HK-2 (cell line): ENCODE results near the gene APH1B.
A peak's percentile ranks its signal among the peaks of the same experiment; 100 is the strongest.
"Not testable (repeated sequence)": the region's sequence is repeated elsewhere in the genome, so short reads cannot be mapped to it uniquely, and the experiment has no call there.

Experiments used
- DNase-seq: peaks from one replicate; pipeline ENCODE4 v3.0.0-alpha.2; 2018; ENCODE audit not compliant: unreplicated experiment

APH1B gene

GRCh38 chr15:63296195-63296594 lies 18.8 kb downstream of the APH1B start:
- DNase-seq: no peak

DNA sequence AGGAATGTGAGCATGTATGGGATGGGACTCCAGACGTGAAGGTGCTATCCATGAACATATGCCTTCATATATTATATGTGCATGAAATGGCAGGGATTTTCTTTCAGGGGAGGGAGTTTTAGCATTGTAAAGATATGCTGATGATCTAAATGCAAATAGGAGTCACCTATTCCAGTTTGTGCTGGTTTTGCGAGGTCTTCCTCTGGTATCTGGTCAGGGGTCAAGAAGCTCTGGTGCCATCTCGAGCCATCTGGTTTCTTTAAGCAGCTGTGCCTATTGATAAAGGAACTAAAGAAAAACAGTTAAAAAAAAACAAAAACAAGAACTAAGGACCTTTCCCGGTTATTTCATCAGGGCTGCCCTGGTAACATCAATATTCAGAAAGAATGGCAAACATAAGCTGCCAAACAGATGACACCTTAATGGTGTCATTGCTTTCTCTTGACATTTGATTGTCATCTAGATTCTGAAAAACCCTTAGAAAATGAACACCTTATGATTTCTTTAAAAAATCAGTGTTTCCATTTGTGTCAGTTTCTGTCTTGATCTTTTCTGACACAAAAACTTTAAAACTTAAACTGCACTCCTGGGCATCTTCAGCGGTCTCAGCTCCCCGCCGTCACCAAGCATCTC lies 22.7 kb downstream of the APH1B start:
- no peak for DNase-seq

DNA sequence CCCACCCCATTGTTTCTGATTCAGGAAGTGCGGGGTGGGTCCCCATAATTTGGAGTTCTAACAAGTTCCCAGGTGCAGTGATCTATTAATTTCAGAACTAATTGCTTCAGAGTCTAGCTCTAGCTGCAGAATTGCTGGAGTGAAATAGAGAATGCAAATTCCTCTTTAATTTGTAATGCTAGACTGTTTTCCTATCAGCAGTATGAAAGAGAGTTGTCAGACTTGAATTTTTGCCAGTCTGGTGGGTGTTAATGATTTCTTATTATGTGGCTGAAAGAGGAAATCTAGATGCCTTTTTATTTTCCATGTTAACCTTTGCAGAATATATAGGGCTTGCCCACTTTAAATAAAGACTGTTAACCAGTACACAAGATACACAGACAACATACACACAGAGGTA lies 23.7 kb downstream of the APH1B start:
- no peak for DNase-seq

DNA sequence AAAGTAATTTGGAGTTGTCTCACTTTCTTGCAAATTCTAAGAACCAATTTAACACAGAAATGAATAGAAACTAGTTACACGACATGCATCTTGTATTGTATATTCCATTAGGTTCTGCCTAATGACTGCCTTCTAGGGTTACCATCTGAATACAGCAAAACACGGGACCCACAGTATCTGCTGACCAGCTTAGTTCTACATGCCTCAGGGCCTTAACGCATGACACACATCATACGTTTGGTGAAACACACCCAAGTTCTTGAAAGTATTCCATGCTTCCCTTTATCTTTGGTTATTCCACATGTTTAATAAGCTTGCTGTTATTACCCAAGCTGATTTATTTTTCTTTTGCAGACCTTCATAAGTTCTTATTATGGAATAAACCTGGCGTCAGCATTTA lies 27.9 kb downstream of the APH1B start:
- DNase-seq: no peak

DNA sequence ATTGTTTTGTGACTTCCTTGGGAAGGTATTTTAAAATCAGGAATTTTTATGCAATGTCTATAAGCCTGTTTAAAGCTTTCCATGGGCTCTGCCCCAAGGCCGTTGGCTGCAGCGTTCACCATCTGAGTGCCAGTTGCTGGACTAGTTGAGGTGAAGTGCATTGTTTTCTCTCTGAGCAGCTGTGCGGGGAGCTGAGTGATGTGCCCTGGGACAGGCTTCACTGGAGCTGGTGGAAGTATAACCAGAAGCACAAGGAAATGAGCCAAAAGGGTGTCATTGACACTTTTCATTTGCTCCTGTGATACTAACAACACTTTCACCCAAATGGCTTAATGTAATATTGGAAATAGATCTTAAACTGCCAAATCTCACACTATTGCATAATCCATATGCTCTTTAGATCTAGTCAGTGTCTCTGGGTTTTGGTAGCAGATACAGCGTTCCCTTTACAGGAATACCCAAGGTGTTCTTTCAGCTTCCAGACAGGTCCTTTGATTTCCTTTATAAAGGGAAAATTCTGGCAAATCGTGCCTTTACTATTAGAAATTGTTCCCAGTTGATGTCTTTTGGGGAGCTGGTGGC lies 29.2 kb downstream of the APH1B start:
- DNase-seq: peak; percentile 17

GRCh38 chr15:63308491-63308890 lies 31.1 kb downstream of the APH1B start:
- DNase-seq: no peak

GRCh38 chr15:63308947-63309346 lies 31.5 kb downstream of the APH1B start:
- no peak for DNase-seq

- DNase-seq: no peak
Measured at GRCh38 chr15:63310646-63311045, 33.2 kb downstream of the APH1B start.

- no peak for DNase-seq
Measured at GRCh38 chr15:63312286-63312685, 34.9 kb downstream of the APH1B start.

DNA sequence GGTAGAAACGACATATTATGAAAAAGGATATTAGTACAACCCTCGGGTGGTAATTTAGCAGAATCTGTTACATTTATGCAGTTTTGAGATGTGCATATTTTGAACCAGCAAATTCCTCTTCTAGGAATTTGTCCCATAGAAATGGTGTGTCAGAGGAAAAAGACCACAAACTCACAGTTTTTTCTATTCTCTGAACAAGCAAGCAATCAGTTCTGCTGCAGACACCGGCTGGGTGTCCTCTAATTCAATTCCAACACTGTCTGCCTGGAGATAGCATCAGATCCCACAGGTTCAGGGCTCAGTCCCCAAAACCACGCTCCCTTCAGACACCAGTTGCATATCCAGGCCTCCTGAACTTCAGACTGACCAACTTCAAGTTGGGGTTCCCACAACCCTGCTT lies 36.4 kb downstream of the APH1B start:
- no peak for DNase-seq

DNA sequence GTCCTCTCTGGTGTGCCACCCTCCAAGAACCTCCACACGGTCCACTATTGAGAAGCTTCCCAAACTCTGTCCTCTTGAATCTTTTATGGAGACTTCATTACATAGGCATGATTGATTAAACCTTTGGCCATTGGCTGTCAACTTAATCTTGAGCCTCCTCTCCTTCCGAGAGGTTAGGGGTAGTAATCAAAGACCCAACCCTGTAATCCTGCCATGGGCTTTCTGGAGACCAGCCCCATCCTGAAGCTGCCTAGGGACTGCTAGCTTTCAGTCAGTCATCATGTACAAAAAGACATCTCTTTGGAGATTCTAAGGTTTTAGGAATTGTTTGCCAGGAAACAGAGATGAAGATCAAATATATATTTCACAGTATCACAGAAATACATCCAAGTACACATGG lies 37.0 kb downstream of the APH1B start:
- no peak for DNase-seq

DNA sequence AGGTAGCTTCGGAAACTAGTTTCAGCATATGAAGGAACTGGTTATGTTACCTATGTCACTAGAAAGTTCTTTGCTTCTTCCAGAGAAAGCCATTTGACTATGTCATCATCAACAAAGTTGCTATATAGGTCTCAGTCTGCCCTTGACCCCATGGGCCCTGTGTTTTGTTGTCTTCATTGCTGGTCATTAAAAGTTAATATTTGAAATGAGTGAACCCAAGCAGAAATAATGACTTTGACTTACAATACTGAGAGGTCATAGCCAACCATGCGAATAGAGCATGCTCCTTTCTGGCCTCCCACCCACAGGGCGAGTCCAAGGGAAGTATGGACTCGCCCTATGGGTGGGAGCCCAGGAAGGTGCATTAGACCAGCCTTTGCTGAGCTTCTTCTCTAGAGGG lies 40.9 kb downstream of the APH1B start:
- no peak for DNase-seq

- DNase-seq: no peak
Measured at GRCh38 chr15:63319065-63319464, 41.7 kb downstream of the APH1B start.

DNA sequence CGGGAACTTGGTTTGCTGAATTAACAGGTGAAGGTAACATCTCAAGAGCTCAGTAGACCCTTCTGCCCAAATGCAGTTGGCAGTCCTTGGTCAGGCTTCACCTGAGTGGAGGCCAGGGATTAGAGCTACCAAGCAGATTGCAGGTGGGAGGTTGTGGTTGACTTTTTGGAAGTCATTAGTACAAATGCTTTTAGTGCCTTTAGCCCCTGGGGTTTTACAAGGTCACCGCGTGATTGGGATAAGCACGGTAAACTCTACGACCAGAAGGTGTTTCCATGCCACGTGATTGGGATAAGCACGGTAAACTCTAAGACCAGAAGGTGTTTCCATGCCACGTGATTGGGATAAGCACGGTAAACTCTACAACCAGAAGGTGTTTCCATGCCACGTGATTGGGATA lies 43.0 kb downstream of the APH1B start:
- not testable (repeated sequence) for DNase-seq

DNA sequence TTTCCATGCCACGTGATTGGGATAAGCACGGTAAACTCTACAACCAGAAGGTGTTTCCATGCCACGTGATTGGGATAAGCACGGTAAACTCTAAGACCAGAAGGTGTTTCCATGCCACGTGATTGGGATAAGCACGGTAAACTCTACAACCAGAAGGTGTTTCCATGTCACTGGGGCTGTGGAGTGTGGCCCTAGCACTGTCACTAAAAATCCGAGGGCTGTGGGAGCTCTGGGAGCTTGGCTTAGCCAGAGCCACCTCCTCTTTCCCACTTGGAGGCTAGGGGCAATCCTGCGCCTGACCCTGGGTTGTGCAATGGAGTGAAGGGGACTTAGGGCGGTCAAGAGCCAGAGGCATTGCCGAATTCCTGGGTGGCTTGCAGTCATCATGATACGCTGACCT lies 43.6 kb downstream of the APH1B start:
- DNase-seq: not testable (repeated sequence)

DNA sequence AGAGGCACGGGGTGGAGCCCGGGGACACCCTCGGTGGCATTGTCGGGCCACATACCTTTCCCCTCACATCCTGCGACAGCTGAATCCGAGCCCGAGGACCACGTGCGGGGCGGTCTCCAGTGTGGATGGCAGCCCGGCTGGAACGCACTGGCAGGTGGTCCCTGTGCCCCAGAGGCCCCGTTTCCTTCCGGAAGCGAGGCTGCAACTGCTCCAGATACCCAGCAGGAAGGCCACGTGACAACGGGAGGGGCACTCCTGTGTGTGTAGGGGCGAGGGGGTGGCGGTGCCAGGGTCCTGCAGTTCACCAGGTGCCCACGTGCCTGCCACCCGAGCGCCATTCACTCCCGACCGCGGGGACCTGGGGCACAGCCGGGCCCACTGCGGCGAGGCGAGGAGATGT lies 44.1 kb downstream of the APH1B start:
- DNase-seq: no peak

DNA sequence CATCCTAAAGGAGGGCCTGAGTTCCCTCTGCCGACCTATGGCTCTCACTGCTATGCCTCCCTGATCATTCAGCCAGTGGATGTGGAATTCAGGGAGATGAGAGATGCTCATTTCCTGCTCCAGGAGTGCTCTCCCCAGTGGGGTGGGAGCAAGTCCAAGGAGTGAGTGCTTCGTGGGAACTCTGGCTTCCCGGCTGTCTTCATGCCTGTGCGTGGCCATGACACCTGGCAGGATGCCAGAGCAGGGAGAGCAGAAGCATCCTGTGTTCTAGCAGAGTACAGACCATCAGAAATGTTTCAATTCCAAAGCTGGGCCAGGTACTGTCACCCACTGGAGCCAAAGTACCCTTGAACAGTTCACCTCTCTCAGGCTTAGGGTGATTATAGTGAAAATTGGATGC lies 45.1 kb downstream of the APH1B start:
- no peak for DNase-seq

DNA sequence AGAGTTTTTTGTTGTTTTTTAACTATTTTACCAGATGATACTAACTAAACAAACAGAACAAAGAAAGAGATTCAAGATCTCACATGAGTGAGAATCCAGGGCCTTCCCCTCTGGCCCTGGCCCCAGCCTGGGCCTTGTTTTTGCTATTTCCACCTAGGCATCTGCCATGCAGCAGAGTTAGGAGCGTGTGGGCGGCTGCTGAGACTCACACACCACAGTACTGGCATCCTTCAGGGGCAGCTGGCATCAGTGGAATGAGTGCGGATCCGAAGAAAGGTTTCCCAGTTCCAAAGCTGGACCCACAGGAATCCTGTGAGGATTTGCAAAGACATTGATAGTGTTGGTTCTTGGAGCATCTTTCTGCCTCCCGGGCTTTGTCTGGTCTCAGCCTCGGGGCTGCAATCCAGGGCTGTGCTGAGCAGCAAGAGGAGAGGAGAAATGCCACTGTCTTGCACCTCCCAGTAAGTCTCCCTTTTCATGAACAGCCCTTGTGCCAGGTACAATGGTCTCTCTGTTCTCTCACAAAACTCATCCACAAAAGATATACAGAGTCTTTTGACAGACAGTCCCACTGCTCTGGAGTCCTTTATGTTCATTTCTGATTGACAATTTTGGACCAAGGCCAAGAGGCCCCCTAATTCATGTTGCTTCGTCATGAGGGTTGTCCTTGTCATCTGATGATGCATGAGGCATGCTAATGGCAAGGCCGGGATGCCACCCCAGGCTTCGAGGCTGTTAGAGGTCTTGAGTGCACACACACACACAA lies 46.6 kb downstream of the APH1B start:
- DNase-seq: no peak

DNA sequence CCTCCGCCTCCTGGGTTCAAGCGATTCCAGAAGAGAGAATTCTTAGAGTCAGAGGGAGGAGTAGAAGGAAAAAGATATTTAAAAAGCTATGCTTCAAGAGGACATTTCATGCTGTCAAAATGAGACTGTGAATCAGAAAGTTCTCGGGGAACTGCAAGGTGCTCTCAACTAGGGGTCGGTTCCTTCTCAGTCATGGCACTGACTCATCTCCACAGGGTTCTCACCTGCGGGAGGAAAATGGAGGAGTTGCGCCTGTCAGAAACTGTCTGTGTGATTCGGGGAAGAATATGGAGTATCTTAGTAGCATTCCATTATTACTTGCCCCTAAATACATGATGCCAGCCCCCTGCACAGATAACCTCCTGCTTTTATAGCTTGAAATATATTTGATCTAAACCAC lies 47.4 kb downstream of the APH1B start:
- no peak for DNase-seq

- DNase-seq: no peak
Measured at GRCh38 chr15:63327648-63328421, 50.4 kb downstream of the APH1B start.

DNA sequence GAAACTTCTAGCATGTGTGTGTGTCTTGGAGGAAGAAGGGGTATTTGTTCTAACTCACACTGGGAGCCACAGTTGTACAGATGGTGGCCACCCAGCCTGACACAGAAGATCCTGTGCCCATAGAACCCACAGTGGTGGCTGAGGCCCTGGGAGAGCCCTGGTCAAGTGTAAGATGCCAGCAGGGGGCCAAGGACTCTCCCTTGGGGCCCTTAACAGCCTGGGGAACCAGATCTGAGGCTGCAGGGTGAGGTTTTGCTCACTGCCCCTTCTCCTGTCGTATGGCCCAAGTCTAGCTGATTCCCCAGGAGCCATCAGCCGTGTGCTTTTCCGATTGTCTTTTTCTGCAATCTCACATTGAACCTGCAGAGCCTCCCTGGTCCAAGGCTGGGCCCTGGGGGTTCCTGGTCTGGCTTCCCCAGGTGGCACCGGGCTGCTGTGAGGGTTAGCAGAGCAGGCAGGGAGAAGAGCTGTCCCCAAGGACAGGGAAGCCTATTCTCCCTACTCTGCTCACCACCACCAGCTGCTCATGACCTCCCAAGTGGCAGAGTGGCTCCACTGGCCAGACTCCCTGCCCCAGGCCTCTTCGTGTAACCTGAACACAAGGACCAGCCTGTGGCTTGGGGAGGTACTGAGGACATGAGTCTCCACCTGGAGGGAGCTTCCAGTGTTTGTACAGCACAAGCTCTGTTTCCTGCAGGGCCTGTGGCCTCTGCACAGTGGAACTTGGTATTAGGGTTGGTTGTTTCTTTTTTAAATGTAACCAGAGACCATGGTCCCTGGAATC lies 52.4 kb downstream of the APH1B start:
- no peak for DNase-seq

DNA sequence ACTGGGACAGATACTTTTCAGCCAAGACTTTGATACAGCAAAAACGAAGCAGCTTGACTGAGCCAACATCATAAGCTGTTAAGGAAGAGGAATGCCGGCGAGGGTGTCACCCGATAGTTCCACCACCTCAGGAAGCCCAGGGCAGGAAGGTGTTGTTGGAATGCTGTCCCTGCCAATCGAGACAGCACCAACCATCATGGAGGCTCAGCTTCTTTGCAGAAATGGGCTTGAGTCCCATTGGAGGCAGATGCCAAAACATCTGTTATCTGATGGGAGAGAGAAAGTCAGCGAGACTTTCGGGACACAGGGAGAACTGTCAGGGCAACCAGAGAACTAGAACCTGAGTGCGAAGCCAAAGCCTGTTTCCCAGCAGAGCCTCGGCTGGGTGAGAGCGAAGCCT lies 53.5 kb downstream of the APH1B start:
- DNase-seq: no peak
